ENCODE results near the gene CCDC146.

The CCDC146 gene

GRCh38 chr7:77254915-77255314 is 132.5 kb downstream of the CCDC146 start:
- Histone ChIP-seq H3K36me3 (ENCODE audit: control insufficient read depth, insufficient read depth, low read length) (no peaks in the 10 kb centered on the region), H2AFZ (no peak overlapping the region), H3K9ac (no peak overlapping the region), H3K79me2 (no peaks in the 10 kb centered on the region), H3K9me3 (ENCODE audit: control insufficient read depth, low read length) (no peaks in the 10 kb centered on the region), H3K27ac (no peak overlapping the region), H3K4me1 (no peaks in the 10 kb centered on the region), H3K4me2 (ENCODE audit: low read length) (no peak overlapping the region), H3K27me3 (ENCODE audit: control insufficient read depth, insufficient read depth, low read length) (no peaks in the 10 kb centered on the region), H3K4me3 (ENCODE audit: low read depth, low read length) (no peak overlapping the region)
- no peak for TF ChIP-seq CTCF (IDR thresholded peaks at IDR 0.05)

GRCh38 chr7:77258014-77258413 is 135.6 kb downstream of the CCDC146 start:
- Histone ChIP-seq H3K79me2 (no peaks in the 10 kb centered on the region), H3K9ac (no peak overlapping the region), H3K9me3 (ENCODE audit: control insufficient read depth, low read length) (no peaks in the 10 kb centered on the region), H3K27ac (no peak overlapping the region), H3K4me2 (ENCODE audit: low read length) (no peak overlapping the region), H3K27me3 (ENCODE audit: control insufficient read depth, insufficient read depth, low read length) (no peaks in the 10 kb centered on the region), H2AFZ (no peak overlapping the region), H3K4me1 (no peaks in the 10 kb centered on the region), H3K36me3 (ENCODE audit: control insufficient read depth, insufficient read depth, low read length) (no peaks in the 10 kb centered on the region), H3K4me3 (ENCODE audit: low read depth, low read length) (no peak overlapping the region)
- no peak for TF ChIP-seq CTCF (IDR thresholded peaks at IDR 0.05)

GRCh38 chr7:77258593-77258992 is 136.2 kb downstream of the CCDC146 start:
- H3K9me3 ChIP-seq (ENCODE audit: control insufficient read depth, low read length), result no peaks in the 10 kb centered on the region
- no peak overlapping the region for H3K4me2 ChIP-seq (ENCODE audit: low read length)
- no peaks in the 10 kb centered on the region for H3K79me2 ChIP-seq
- H3K9ac ChIP-seq, result no peak overlapping the region
- H3K27ac ChIP-seq, result no peak overlapping the region
- H3K36me3 ChIP-seq (ENCODE audit: control insufficient read depth, insufficient read depth, low read length), result no peaks in the 10 kb centered on the region
- no peak overlapping the region for H3K4me3 ChIP-seq (ENCODE audit: low read depth, low read length)
- no peaks in the 10 kb centered on the region for H3K4me1 ChIP-seq
- TF ChIP-seq CTCF (IDR thresholded peaks at IDR 0.05), result no peak
- no peaks in the 10 kb centered on the region for H3K27me3 ChIP-seq (ENCODE audit: control insufficient read depth, insufficient read depth, low read length)
- H2AFZ ChIP-seq, result no peak overlapping the region

GRCh38 chr7:77262316-77262715 is 139.9 kb downstream of the CCDC146 start:
- Histone ChIP-seq H2AFZ (no peak overlapping the region), H3K36me3 (ENCODE audit: control insufficient read depth, insufficient read depth, low read length) (no peaks in the 10 kb centered on the region), H3K4me3 (ENCODE audit: low read depth, low read length) (no peak overlapping the region), H3K4me2 (ENCODE audit: low read length) (no peak overlapping the region), H3K27ac (no peak overlapping the region), H3K9me3 (ENCODE audit: control insufficient read depth, low read length) (no peaks in the 10 kb centered on the region), H3K27me3 (ENCODE audit: control insufficient read depth, insufficient read depth, low read length) (no peaks in the 10 kb centered on the region), H3K9ac (no peak overlapping the region), H3K4me1 (no peaks in the 10 kb centered on the region), H3K79me2 (no peaks in the 10 kb centered on the region)
- no peak for TF ChIP-seq CTCF (IDR thresholded peaks at IDR 0.05)

- Histone ChIP-seq H3K79me2 (no peaks in the 10 kb centered on the region), H3K9ac (no peak overlapping the region), H3K4me1 (no peaks in the 10 kb centered on the region), H2AFZ (no peak overlapping the region), H3K4me3 (ENCODE audit: low read depth, low read length) (no peak overlapping the region), H3K9me3 (ENCODE audit: control insufficient read depth, low read length) (no peaks in the 10 kb centered on the region), H3K36me3 (ENCODE audit: control insufficient read depth, insufficient read depth, low read length) (no peaks in the 10 kb centered on the region), H3K27ac (no peak overlapping the region), H3K27me3 (ENCODE audit: control insufficient read depth, insufficient read depth, low read length) (no peaks in the 10 kb centered on the region), H3K4me2 (ENCODE audit: low read length) (no peak overlapping the region)
- no peak for TF ChIP-seq CTCF (IDR thresholded peaks at IDR 0.05)
Measured at GRCh38 chr7:77265666-77266065, 143.3 kb downstream of the CCDC146 start.
